IMR-90 (cell line): Measurements from ENCODE around the gene ZNF622. TPM values are rescaled to one million over a fixed set of nuclear protein-coding genes. Genes with fewer than 3 reads are reported as not detected.
"Not testable (repeated sequence)": the region's sequence is repeated elsewhere in the genome, so short reads cannot be mapped to it uniquely, and the experiment has no call there.

ENCODE experiments used
- ATAC-seq: fragments of 200-7000 bp; cut with Tn5 transposase; 2 replicates; pipeline ENCODE4 v1.9.1; 2020; ENCODE audit warnings: low read depth, mild to moderate bottlenecking, moderate library complexity
- BruUV-seq: library from RNA; stranded (reverse); fragments of 400-500 nt; replicated peaks from 2 replicates; lab custom pipeline; 2021; lab: Mats Ljungman, UMichigan
- CTCF ChIA-PET: fragments of 300-600 bp; formaldehyde crosslinking; extraction: SDS; loops from one replicate; lab custom pipeline; 2021; ENCODE audit warnings: antibody characterized with exemption; lab: Yijun Ruan, JAX
- POLR2A ChIA-PET: fragments of 300-600 bp; sonication (Branson Sonifier 250); formaldehyde crosslinking; loops from one replicate; lab custom pipeline; 2022; ENCODE audit warnings: antibody characterized with exemption; ENCODE audit not compliant: unreplicated experiment; lab: Charles Lee
- DNase-seq: peaks from one replicate; pipeline ENCODE4 v3.0.0; 2013
- H2AFZ ChIP-seq: replicated peaks from 2 replicates; pipeline ENCODE3; 2013; ENCODE audit warnings: low read length, mild to moderate bottlenecking; ENCODE audit not compliant: poor library complexity
- H2AK5ac ChIP-seq: 2 replicates; pipeline ENCODE4 v1.6.1; 2013; ENCODE audit warnings: low read depth, low read length, inconsistent platforms
- H2AK9ac ChIP-seq: replicated peaks from 2 replicates; pipeline ENCODE3; 2013; ENCODE audit warnings: mild to moderate bottlenecking, low read depth, low read length, moderate library complexity; ENCODE audit not compliant: poor library complexity
- H2BK120ac ChIP-seq: 2 replicates; pipeline ENCODE4 v1.6.1; 2013; ENCODE audit warnings: low read depth, low read length, inconsistent platforms
- H2BK15ac ChIP-seq: 3 replicates; pipeline ENCODE4 v1.6.1; 2013; ENCODE audit warnings: low read depth, low read length, inconsistent platforms
- H2BK20ac ChIP-seq: 2 replicates; pipeline ENCODE4 v1.6.1; 2013; ENCODE audit warnings: low read depth, mild to moderate bottlenecking, inconsistent platforms, low read length, moderate library complexity
- H2BK5ac ChIP-seq: 2 replicates; pipeline ENCODE4 v1.6.1; 2013; ENCODE audit warnings: mild to moderate bottlenecking, low read depth, low read length, inconsistent platforms; ENCODE audit not compliant: poor library complexity, severe bottlenecking
- H3K14ac ChIP-seq: replicated peaks from 2 replicates; pipeline ENCODE4 v1.6.1; 2013; ENCODE audit warnings: low read depth, low read length, inconsistent platforms
- H3K18ac ChIP-seq: 2 replicates; pipeline ENCODE4 v1.6.1; 2013; ENCODE audit warnings: low read depth, low read length, control low read depth
- H3K23ac ChIP-seq: 2 replicates; pipeline ENCODE4 v1.6.1; 2013; ENCODE audit warnings: low read depth, low read length, inconsistent platforms
- H3K27ac ChIP-seq: 2 replicates; pipeline ENCODE4 v1.5.1; 2013; ENCODE audit warnings: mild to moderate bottlenecking, control low read depth, low read length; ENCODE audit not compliant: insufficient read depth
- H3K27me3 ChIP-seq: 2 replicates; pipeline ENCODE4 v1.6.1; 2013; ENCODE audit warnings: low read length; ENCODE audit not compliant: control insufficient read depth, insufficient read depth
- H3K36me3 ChIP-seq: 2 replicates; pipeline ENCODE4 v1.6.1; 2013; ENCODE audit warnings: low read length, mixed read lengths; ENCODE audit not compliant: control insufficient read depth, insufficient read depth
- H3K4ac ChIP-seq: 2 replicates; pipeline ENCODE4 v1.6.1; 2013; ENCODE audit warnings: low read depth, low read length, inconsistent platforms
- H3K4me1 ChIP-seq: 2 replicates; pipeline ENCODE4 v1.6.1; 2013; ENCODE audit warnings: low read length, mixed read lengths; ENCODE audit not compliant: control insufficient read depth, insufficient read depth
- H3K4me2 ChIP-seq: 2 replicates; pipeline ENCODE4 v1.6.1; 2013; ENCODE audit warnings: low read depth, mild to moderate bottlenecking, control low read depth, low read length, moderate library complexity
- H3K4me3 ChIP-seq: 2 replicates; pipeline ENCODE4 v1.5.1; 2013; ENCODE audit warnings: low read depth, mild to moderate bottlenecking, control low read depth, low read length, moderate library complexity; ENCODE audit not compliant: insufficient read depth
- H3K56ac ChIP-seq: 2 replicates; pipeline ENCODE4 v1.6.1; 2013; ENCODE audit warnings: low read length, inconsistent platforms; ENCODE audit not compliant: insufficient read depth; ENCODE audit errors: extremely low read depth
- H3K79me1 ChIP-seq, 2 experiments: 2 replicates each; pipeline ENCODE4 v1.6.1; 2013; ENCODE audit warnings: low read length in 2 of 2, inconsistent platforms in 1 of 2, low read depth in 1 of 2
- H3K9ac ChIP-seq: 2 replicates; pipeline ENCODE4 v1.6.1; 2013; ENCODE audit warnings: low read depth, low read length, control low read depth
- H3K9me1 ChIP-seq: 2 replicates; pipeline ENCODE4 v1.6.1; 2013; ENCODE audit warnings: low read length, inconsistent platforms; ENCODE audit not compliant: insufficient read depth
- H3K9me3 ChIP-seq: 2 replicates; pipeline ENCODE4 v1.6.1; 2013; ENCODE audit warnings: low read length; ENCODE audit not compliant: control insufficient read depth, insufficient read depth
- H4K20me1 ChIP-seq: 2 replicates; pipeline ENCODE4 v1.6.1; 2013; ENCODE audit warnings: low read length, inconsistent platforms; ENCODE audit not compliant: insufficient read depth
- H4K5ac ChIP-seq: 2 replicates; pipeline ENCODE4 v1.6.1; 2013; ENCODE audit warnings: mild to moderate bottlenecking, low read depth, low read length, control low read depth
- H4K8ac ChIP-seq, 2 experiments: 2 replicates each; pipeline ENCODE4 v1.6.1; 2013; ENCODE audit warnings: low read depth in 2 of 2, low read length in 2 of 2, control low read depth in 1 of 2, inconsistent platforms in 1 of 2
- H4K91ac ChIP-seq: 2 replicates; pipeline ENCODE4 v1.6.1; 2013; ENCODE audit warnings: low read depth, low read length, inconsistent platforms; ENCODE audit not compliant: insufficient read depth
- WGBS, 2 experiments: methylation state at CpG; one replicate each; pipeline versions ENCODE4 v1.1.5 to v1.1.7; 2013; ENCODE audit warnings: missing lambda C conversion rate in 2 of 2; ENCODE audit not compliant: insufficient read length in 1 of 2; ENCODE audit errors: extremely low coverage in 2 of 2; 5-methylcytosine and 5-hydroxymethylcytosine counted together
- dilution Hi-C: fragments of 300-500 bp; cut with HindIII; formaldehyde crosslinking; loops from one replicate; pipeline ENCODE4 v1.14.3; 2018; ENCODE audit warnings: low sequenced_read_pairs; ENCODE audit not compliant: unreplicated experiment
- in situ Hi-C: fragments of 300-500 bp; cut with MboI; formaldehyde crosslinking; loops from 3 replicates; pipeline ENCODE4 v1.14.3; 2019; ENCODE audit warnings: low sequenced_read_pairs, inconsistent platforms, mixed read lengths
- intact Hi-C: fragments of 100-400 bp; cut with micrococcal nuclease; formaldehyde crosslinking; loops from 2 replicates; pipeline ENCODE4 v1.10.0; 2022
- polyA plus RNA-seq, 3 experiments: library from polyadenylated mRNA; depleted of rRNA; stranded (reverse); fragments of >200 nt; gene quantifications; 2 replicates each; pipeline ENCODE4 v1.2.3, GENCODE V29; 2012; ENCODE audit warnings: low replicate concordance in 1 of 3
- total RNA-seq: library from RNA; depleted of rRNA; stranded (reverse); fragments of >200 nt; gene quantifications from 2 replicates; pipeline ENCODE4 v1.2.3, GENCODE V29; 2012

The ZNF622 gene
- total and polyA plus RNA-seq, 2 of the 4 experiments (the other 2 are of a cell fraction): 19.5 to 49.3 TPM

GRCh38 chr5:16436065-16436682 is 29.4 kb downstream of the ZNF622 start:
- H2BK120ac ChIP-seq, H2BK15ac ChIP-seq, H3K9me3 ChIP-seq, in situ Hi-C loops, dilution Hi-C loops, H4K8ac ChIP-seq, ATAC-seq, H3K79me1 ChIP-seq, H3K9ac ChIP-seq, H3K4me3 ChIP-seq, CTCF ChIA-PET, POLR2A ChIA-PET, H3K27me3 ChIP-seq, DNase-seq, H3K23ac ChIP-seq, H2BK20ac ChIP-seq, H3K9me1 ChIP-seq, H2AK5ac ChIP-seq, H4K5ac ChIP-seq, H3K56ac ChIP-seq, H2AFZ ChIP-seq, H3K4me2 ChIP-seq, H3K18ac ChIP-seq, H3K4me1 ChIP-seq, intact Hi-C loops, H2AK9ac ChIP-seq, H4K91ac ChIP-seq, H3K27ac ChIP-seq, H3K14ac ChIP-seq, H2BK5ac ChIP-seq, H4K20me1 ChIP-seq, BruUV-seq, H3K36me3 ChIP-seq, H3K4ac ChIP-seq: not testable (repeated sequence)
- WGBS, 2 experiments: 79% methylated on average over 14 of the region's 28 CpGs; no CpG with 5 or more reads in 1 of the 2 experiments
